CMK (cell line): ENCODE results near the gene NFYC.

Source experiments
- DNase-seq: peaks from one replicate; pipeline ENCODE4 v3.0.0-alpha.2; 2010; ENCODE audit warnings: low read depth

NFYC gene

DNA sequence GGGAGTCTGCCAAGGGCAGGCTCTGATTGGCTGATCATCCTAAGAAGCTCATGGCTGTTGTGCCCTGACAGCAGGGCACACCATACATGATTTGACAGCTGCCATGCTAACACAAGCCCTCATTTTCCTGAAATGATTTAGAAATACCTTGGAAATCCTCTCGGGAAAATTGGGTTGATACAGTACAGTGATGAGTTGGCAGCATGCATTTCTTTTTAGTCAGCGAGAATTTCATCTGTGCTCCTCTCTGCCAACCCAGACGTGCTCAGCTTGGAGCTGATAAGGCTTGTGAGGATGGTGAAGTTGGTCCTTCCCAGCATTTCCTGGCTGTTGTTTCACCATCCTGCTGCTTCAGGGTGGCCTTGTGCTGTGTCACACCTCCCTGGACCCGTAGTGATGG is 69.5 kb downstream of the NFYC start:
- no peak for DNase-seq

DNA sequence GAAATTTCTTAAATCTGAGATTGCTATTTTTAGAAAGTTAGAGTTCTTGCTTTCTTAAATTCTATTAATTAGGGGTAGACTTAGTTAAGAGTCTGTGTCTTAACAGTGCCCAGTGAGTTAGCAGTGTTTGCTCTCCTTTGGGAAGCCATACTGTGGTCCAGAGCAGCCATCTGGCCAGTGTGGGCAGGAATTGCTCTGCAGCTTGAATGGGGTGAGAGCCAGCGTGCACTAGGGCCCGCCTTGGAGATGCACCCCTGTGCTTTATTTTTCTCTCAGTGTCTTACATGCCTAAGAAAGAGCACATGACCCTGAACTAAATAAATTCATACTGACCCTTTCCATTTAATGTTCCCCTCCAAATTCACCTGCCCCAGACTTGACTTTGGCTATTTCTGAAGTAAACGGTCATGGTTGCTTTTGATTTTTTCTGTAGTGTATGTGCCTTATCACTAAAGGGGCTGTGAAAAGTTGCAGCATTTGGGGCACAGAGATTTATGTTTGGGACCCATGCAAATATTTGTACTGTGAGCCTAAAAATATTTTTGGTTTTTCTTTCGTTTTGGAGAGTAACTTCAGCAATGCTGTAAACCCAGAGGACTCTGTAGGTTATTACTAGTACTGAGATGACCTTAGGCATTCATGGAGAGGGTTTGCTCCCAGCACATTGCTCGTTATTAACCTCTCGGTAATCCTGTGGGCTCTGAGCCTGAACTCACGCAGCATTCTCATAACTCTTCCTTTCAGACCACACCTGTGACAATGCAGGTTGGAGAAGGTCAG is 70.8 kb downstream of the NFYC start:
- DNase-seq = no peak

GRCh38 chr1:40763742-40764532 is 72.4 kb downstream of the NFYC start:
- no peak for DNase-seq

- DNase-seq = no peak
These were observed 73.5 kb downstream of the NFYC start for GRCh38 chr1:40764981-40765380.

- no peak for DNase-seq
These were observed 74.5 kb downstream of the NFYC start for GRCh38 chr1:40766017-40766416.

DNA sequence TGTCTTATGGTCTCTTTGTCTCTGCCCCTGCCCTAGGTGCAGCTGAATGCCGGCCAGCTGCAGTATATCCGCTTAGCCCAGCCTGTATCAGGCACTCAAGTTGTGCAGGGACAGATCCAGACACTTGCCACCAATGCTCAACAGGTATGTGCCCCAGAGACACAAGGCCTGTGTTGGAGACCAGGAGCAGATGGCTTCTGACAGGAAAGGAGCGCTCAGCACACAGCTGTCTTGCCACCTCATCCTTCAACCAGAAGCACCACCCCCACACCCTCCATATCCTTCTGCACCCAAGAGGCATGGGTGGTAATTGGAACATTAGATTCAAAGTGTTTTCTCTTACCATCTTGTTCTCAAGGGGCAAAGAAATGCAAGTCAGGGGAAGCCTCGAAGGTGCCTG is 75.1 kb downstream of the NFYC start:
- DNase-seq = no peak

- DNase-seq = no peak
These were observed 76.9 kb downstream of the NFYC start for GRCh38 chr1:40768146-40768990.

GRCh38 chr1:40769815-40770214 is 78.3 kb downstream of the NFYC start:
- no peak for DNase-seq

- DNase-seq = no peak
These were observed 79.0 kb downstream of the NFYC start for GRCh38 chr1:40770296-40771070.

DNA sequence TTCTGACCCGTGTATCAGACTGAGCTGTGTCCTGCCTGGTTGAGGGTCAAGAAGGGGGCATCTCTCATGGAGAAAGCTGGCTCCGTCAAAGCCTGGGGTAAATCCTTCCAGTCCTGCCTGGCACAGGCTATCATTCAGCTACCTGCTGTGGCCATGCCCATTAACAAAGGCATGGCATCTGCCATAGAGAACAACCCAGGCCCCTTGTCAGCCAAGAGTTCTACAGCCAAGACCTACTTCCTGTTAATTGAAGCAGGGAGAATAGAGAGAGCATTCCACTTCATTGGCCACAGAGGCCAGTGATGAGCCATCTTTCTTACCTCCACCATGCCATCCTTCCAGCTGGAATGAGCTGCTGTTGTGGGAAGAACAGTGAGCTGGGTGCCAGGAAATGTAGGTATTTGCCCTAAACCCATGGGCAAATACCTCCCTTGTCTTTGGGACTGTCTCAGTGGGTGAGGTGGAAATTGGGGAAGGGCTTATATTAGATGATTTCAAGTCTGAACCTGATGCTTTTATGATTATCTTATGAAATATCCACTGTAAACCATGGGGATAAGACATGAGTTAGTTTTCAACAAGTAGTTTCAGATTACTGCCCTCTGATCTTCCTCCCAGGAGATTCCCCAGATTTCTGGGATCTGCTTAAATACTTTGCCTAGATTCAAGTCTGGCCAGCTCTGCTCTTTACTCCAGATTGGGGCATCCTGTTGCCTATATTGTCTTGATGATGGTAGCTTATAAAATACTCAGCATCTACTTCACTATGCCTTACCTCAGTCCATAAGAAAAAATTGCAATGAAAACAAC is 80.8 kb downstream of the NFYC start:
- no peak for DNase-seq

DNA sequence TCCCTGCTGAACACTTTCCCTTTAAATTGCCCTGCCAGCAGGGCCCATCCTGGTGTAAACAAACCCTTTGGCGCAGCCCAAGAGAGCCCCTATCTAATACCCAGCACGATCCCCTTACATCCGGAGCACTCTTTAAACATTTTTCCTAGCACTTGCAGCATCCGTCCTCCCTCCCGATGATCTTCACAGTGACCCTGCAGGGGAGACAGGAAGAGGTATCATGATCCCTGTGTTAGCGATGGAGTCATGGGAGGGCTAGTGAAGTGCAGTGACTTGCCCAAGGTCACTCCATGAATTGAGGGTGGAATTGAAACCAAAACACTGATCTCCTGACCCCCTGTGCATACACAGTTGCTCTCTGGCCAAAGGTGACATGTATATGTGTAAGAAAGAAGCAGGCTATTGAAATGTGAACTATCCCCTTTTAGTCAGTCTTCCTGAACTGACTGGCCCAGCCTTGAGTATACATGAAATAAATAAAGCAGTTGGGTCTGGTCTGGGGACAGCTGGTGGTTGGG is 82.3 kb downstream of the NFYC start:
- DNase-seq = no peak

- DNase-seq = peak; percentile 38
These were observed 82.9 kb downstream of the NFYC start for GRCh38 chr1:40774266-40774998.

- DNase-seq = no peak
These were observed 85.0 kb downstream of the NFYC start for GRCh38 chr1:40776236-40777072.

- no peak for DNase-seq
These were observed 85.9 kb downstream of the NFYC start for GRCh38 chr1:40777224-40777970.

DNA sequence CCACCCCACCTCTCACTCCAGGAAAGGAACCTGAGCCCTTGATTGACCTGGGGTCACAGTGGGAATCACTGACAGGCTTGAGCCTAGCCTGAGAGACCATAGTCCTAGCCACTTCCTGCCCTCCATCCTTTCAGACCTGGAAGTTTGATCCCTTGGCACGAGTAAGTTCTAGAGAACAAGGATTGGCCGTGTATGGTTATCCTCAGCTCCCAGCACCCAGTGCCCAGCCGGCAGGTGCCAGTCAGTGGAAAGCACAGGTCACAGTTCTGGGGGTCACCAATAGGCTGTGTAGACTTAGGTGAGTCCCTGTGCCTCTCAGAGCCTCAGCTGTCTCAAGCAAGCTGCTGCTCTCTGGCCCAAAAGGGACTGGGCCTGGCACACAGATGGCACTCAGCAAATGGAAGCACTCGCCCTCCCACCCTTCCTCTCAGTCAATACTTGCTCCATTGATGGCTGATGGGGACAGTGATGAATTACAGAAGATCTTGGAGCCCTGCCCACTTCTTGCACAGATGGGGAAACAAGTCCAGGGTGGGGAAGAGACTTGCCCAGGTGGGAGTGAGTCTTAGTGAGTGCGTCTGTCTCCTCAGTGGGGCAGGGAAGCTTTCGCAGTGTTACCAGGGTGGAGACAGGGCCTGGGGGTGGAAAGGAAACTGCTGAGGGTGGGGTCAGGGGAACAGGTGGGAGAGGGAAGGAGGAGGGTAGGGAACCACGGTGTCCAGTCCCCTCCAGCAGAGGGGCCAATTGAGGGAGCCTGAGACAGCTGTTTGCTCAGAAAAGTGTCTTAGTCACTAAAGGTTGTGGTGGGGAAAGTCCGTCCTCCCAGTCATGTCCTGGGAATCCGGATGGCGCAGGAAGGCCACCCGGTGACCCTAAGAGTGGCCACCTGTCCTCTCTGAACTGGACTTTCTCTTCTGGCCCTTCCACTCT is 89.4 kb downstream of the NFYC start:
- DNase-seq = no peak

- no peak for DNase-seq
These were observed 90.1 kb downstream of the NFYC start for GRCh38 chr1:40781608-40781971.

DNA sequence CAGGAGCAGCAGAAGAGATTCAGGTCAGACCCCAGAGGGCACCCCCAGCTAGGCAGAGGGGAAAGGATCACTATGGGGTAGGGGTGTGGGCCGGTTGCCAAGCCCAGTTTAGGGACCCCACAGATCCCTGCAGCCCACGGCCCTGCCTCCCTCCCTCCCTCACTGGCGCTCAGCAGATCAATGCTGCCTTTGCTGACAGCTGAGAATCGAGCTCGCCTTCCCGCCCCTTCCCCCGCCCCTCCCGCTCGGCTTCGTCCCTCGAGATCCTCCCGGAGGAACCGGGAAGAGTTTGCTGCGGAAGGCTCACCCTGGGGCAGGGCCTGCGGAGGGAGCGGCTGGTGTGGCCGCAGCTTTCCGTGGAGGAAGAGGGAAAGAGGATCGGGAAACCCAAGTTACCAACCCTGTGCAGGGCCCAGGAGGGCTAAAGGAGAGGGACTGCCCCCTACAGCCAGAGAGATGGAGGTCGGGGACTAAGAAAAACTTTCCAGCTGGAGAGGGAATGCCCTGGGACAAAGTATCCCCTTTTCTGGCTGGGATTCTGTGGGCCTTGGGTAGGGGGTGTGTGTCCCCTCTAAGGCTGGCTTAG is 91.0 kb downstream of the NFYC start:
- DNase-seq = no peak
